Measurements from ENCODE around the gene MYO1D. TPM values are rescaled to one million over a fixed set of nuclear protein-coding genes. Genes with fewer than 3 reads are reported as not detected.

MYO1D gene
- total RNA-seq, 1 experiment from 2014 or later, result 35.7 TPM

GRCh38 chr17:32780721-32781120 lies 96.2 kb downstream of the MYO1D start:
- H2AFZ ChIP-seq (ENCODE audit: low read depth, low read length, poor library complexity, severe bottlenecking), result no peak overlapping the region
- ATAC-seq (no peak), DNase-seq (ENCODE audit: low read depth, low spot score) (no peak)
- intact Hi-C loops (cut with micrococcal nuclease), result loop anchor here (10.0 kb wide), 2 partner anchors 894 to 974 kb away; no protein-coding TSS in a partner anchor
- no peaks in the 10 kb centered on the region for H3K9me3 ChIP-seq (ENCODE audit: control insufficient read depth in 1 of 2, insufficient read depth in 1 of 2, low read depth in 1 of 2, low read length in 2 of 2)
- no peaks in the 10 kb centered on the region for H3K79me2 ChIP-seq (ENCODE audit: insufficient read depth, low read length)
- POLR2A ChIA-PET, result no interaction called here
- no peaks in the 10 kb centered on the region for H3K36me3 ChIP-seq (ENCODE audit: control insufficient read depth in 1 of 2, insufficient read depth in 2 of 2, low read length in 2 of 2)
- H3K4me3 ChIP-seq (replicated peaks in 1 of 2; ENCODE audit: low read depth in 1 of 2, low read length in 2 of 2), result no peak overlapping the region
- H3K4me2 ChIP-seq (ENCODE audit: low read length), result no peak overlapping the region
- H3K9ac ChIP-seq (ENCODE audit: low read length), result no peak overlapping the region
- CTCF ChIA-PET, result interaction anchor here (4.1 kb wide), 1 partner anchor 97 kb away, joined by 73 read pairs; the partner anchor contains the start of gene MYO1D
- no peaks in the 10 kb centered on the region for H3K4me1 ChIP-seq (ENCODE audit: control insufficient read depth in 1 of 2, insufficient read depth in 2 of 2, low read length in 2 of 2)
- BruUV-seq (replicated peaks), result no TSS peak
- no peaks in the 10 kb centered on the region for H3K9me2 ChIP-seq (ENCODE audit: insufficient read depth)
- no peaks in the 10 kb centered on the region for H3K27me3 ChIP-seq (ENCODE audit: insufficient read depth, low read length)
- H4K20me1 ChIP-seq (ENCODE audit: insufficient read depth), result no peaks in the 10 kb centered on the region
- TF ChIP-seq ATF3 (IDR thresholded peaks at IDR 0.05), result no peak
- TF ChIP-seq EZH2phosphoT487 (IDR thresholded peaks at IDR 0.05; ENCODE audit: borderline replicate concordance), result no peak
- no peak for TF ChIP-seq POLR2AphosphoS5 (IDR thresholded peaks at IDR 0.05; ENCODE audit: low read depth, low read length)
- TF ChIP-seq JUND (IDR thresholded peaks at IDR 0.05), result no peak
- no peak for TF ChIP-seq SP1 (IDR thresholded peaks at IDR 0.05; ENCODE audit: low read depth)
- TF ChIP-seq EZH2 (IDR thresholded peaks at IDR 0.05), result no peak
- TF ChIP-seq RAD21 (IDR thresholded peaks at IDR 0.05; ENCODE audit: low read depth), result no peak
- TF ChIP-seq ZBTB33 (IDR thresholded peaks at IDR 0.05; ENCODE audit: extremely low read depth, insufficient replicate concordance, low read length), result no peak
- TF ChIP-seq REST (IDR thresholded peaks at IDR 0.05; ENCODE audit: low read depth), result no peak
- TF ChIP-seq ELF1 (IDR thresholded peaks at IDR 0.05; ENCODE audit: borderline replicate concordance, low read depth), result no peak
- no peak for TF ChIP-seq CBX3 (IDR thresholded peaks at IDR 0.05; ENCODE audit: low read depth)
- no peak for TF ChIP-seq SRF (IDR thresholded peaks at IDR 0.05; ENCODE audit: low read depth)
- no peak for TF ChIP-seq YY1 (IDR thresholded peaks at IDR 0.05; ENCODE audit: extremely low read depth, insufficient replicate concordance, low read depth, low read length)
- no peak for TF ChIP-seq SIN3A (IDR thresholded peaks at IDR 0.05; ENCODE audit: low read depth)
- RAD21 ChIA-PET (ENCODE audit: low non-redundant PET in 1 of 2, low total read pairs in 2 of 2, uncharacterized antibody in 2 of 2, unreplicated experiment in 2 of 2), result no interaction called here
- no peak overlapping the region for H3K27ac ChIP-seq (ENCODE audit: low read depth, low read length)

Data from HCT116 (cell line).